GM12878 (cell line): ENCODE data around the gene CHRND.

ENCODE experiments used
- CTCF ChIP-seq, 3 experiments: IDR thresholded peaks in 2 of 3; conservative IDR thresholded peaks in 1 of 3; 2 replicates each; pipeline ENCODE4 v1.5.1; 2011; ENCODE audit warnings: low read depth in 3 of 3, low read length in 3 of 3, mild to moderate bottlenecking in 3 of 3, control low read depth in 2 of 3, moderate library complexity in 2 of 3, inconsistent platforms in 1 of 3, mixed read lengths in 1 of 3; ENCODE audit not compliant: control insufficient read depth in 2 of 3, insufficient read depth in 1 of 3; ENCODE audit errors: extremely low read depth in 1 of 3
- KDM1A ChIP-seq: fragments of 200-600 bp; sonication (generic); IDR thresholded peaks from 2 replicates; pipeline ENCODE4 v1.6.1; 2016; ENCODE audit warnings: borderline replicate concordance
- MXI1 ChIP-seq: fragments of 150-350 bp; IDR thresholded peaks from 2 replicates; pipeline ENCODE4 v1.6.1; 2011; ENCODE audit warnings: low read depth, mild to moderate bottlenecking, inconsistent platforms, low read length, improper control_type of control experiment
- POLR2A ChIP-seq: IDR thresholded peaks from 2 replicates; pipeline ENCODE4 v1.6.1; 2011; ENCODE audit warnings: low read depth, mild to moderate bottlenecking, low read length

GRCh38 chr2:232501794-232502390 is 24.1 kb upstream of the CHRND start:
- TF ChIP-seq MXI1 (no peak), CTCF (IDR thresholded peaks at IDR 0.05 in 2 of 3, conservative IDR thresholded peaks at IDR 0.05 in 1 of 3; ENCODE audit: control insufficient read depth in 2 of 3, extremely low read depth in 1 of 3, insufficient read depth in 1 of 3, low read depth in 3 of 3, low read length in 3 of 3) (no peak), KDM1A (no peak), POLR2A (no peak)
